ENCODE data around the gene STX5. TPM values are rescaled to one million over a fixed set of nuclear protein-coding genes. Genes with fewer than 3 reads are reported as not detected.

Gene STX5
- total and polyA plus RNA-seq, 9 of the 15 experiments (the other 6 are each of a cell fraction or from before 2014, with no cell fraction given), result 2.8 to 28.6 (median 23.7) TPM

GRCh38 chr11:62841361-62842170, 9.7 kb upstream of the STX5 start (continued):
- TF ChIP-seq L3MBTL2 (IDR thresholded peaks at IDR 0.05) (peak; percentile 81), TCF3 (CRISPR knock-in tag; IDR thresholded peaks at IDR 0.05) (peak; percentile 62), STAT5A (IDR thresholded peaks at IDR 0.05; ENCODE audit: borderline replicate concordance, low read length) (peak; percentile 75), ADNP (tag; IDR thresholded peaks at IDR 0.05) (no peak), NRF1 (conservative IDR thresholded peaks at IDR 0.05 in 1 of 2, IDR thresholded peaks at IDR 0.05 in 1 of 2) (peak in 1 of 2 experiments; percentile 9; a peak in 1 of 4 replicates), E2F3 (CRISPR knock-in tag; IDR thresholded peaks at IDR 0.05) (peak; percentile 84), SMAD3 (CRISPR knock-in tag; conservative IDR thresholded peaks at IDR 0.05) (peak; percentile 99), PBX2 (CRISPR knock-in tag; IDR thresholded peaks at IDR 0.05; ENCODE audit: low read depth) (no peak), PBX2 (tag; conservative IDR thresholded peaks at IDR 0.05; ENCODE audit: low read depth) (peak; percentile 88), NFXL1 (CRISPR knock-in tag; IDR thresholded peaks at IDR 0.05) (peak; percentile 99), PYGO2 (tag; IDR thresholded peaks at IDR 0.05) (peak; percentile 95), FOXA3 (CRISPR knock-in tag; conservative IDR thresholded peaks at IDR 0.05 in 1 of 2, IDR thresholded peaks at IDR 0.05 in 1 of 2) (peak; percentile 83 to 95), MXI1 (IDR thresholded peaks at IDR 0.05; ENCODE audit: low read depth, low read length) (peak; percentile 95), ETV1 (tag; conservative IDR thresholded peaks at IDR 0.05; ENCODE audit: low read depth) (peak; percentile 89), ZNF586 (CRISPR knock-in tag; conservative IDR thresholded peaks at IDR 0.05) (peak; percentile 99), VEZF1 (CRISPR knock-in tag; IDR thresholded peaks at IDR 0.05) (peak; percentile 71), PPARD (CRISPR knock-in tag; IDR thresholded peaks at IDR 0.05) (peak; percentile 73; the same call in 1 of the 2 replicates), ZBTB7A (IDR thresholded peaks at IDR 0.05; ENCODE audit: borderline replicate concordance, control insufficient read depth, low read depth, low read length) (0 out of 2 replicates have a peak, but pooled peaks have one; percentile 50), ELF4 (CRISPR knock-in tag; IDR thresholded peaks at IDR 0.05) (peak; percentile 100), TRIM24 (IDR thresholded peaks at IDR 0.05) (peak; percentile 48 to 80; a peak in 3 of 4 replicates), SREBF2 (CRISPR knock-in tag; IDR thresholded peaks at IDR 0.05) (0 out of 2 replicates have a peak, but pooled peaks have one; percentile 62), BRD9 (IDR thresholded peaks at IDR 0.05; ENCODE audit: low read depth, partially characterized antibody) (peak; percentile 96)
- TF ChIP-seq, protein P1, sequence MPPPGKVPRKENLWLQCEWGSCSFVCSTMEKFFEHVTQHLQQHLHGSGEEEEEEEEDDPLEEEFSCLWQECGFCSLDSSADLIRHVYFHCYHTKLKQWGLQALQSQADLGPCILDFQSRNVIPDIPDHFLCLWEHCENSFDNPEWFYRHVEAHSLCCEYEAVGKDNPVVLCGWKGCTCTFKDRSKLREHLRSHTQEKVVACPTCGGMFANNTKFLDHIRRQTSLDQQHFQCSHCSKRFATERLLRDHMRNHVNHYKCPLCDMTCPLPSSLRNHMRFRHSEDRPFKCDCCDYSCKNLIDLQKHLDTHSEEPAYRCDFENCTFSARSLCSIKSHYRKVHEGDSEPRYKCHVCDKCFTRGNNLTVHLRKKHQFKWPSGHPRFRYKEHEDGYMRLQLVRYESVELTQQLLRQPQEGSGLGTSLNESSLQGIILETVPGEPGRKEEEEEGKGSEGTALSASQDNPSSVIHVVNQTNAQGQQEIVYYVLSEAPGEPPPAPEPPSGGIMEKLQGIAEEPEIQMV (tag; conservative IDR thresholded peaks at IDR 0.05; ENCODE audit: low read depth), result 0 out of 2 replicates have a peak, but pooled peaks have one; percentile 6

Data from K562 (cell line).